Naive thymus-derived CD4-positive, alpha-beta T cell (primary cell): Measurements from ENCODE around the gene EFNA3. TPM values are rescaled to one million over a fixed set of nuclear protein-coding genes. Genes with fewer than 3 reads are reported as not detected.

Experiments
- ATAC-seq: fragments of 150-1000 bp; cut with Tn5 transposase; 2 replicates; pipeline ENCODE4 v1.10.0; 2021; ENCODE audit warnings: mild to moderate bottlenecking, moderate library complexity
- CTCF ChIA-PET: fragments of 350-600 bp; sonication (Branson Sonifier 250); formaldehyde crosslinking; loops from one replicate; lab custom pipeline; 2021; ENCODE audit warnings: antibody characterized with exemption; lab: Charles Lee
- POLR2A ChIA-PET: fragments of 350-600 bp; sonication (Branson Sonifier 250); formaldehyde crosslinking; loops from one replicate; lab custom pipeline; 2021; ENCODE audit warnings: antibody characterized with exemption, inconsistent platforms; lab: Charles Lee
- DNase-seq, 9 donors: peaks; one replicate each; pipeline versions ENCODE4 v3.0.0 to v3.0.0-alpha.2; 2020 to 2022; ENCODE audit warnings: mixed read lengths in 1 of 9
- H3K27ac ChIP-seq: one replicate; pipeline ENCODE4 v1.7.0; 2013; ENCODE audit warnings: mild to moderate bottlenecking, low read depth, low read length, moderate library complexity
- H3K27me3 ChIP-seq, 2 donors: one replicate each; pipeline ENCODE4 v1.7.0; 2013; ENCODE audit warnings: low read length in 2 of 2, mild to moderate bottlenecking in 2 of 2, moderate library complexity in 2 of 2; ENCODE audit not compliant: control insufficient read depth in 2 of 2, insufficient read depth in 2 of 2
- H3K36me3 ChIP-seq, 3 experiments: 1 replicate in 2 of 3; 2 replicates in 1 of 3; pipeline ENCODE4 v1.7.0; 2013; ENCODE audit warnings: low read length in 3 of 3, mild to moderate bottlenecking in 3 of 3, moderate library complexity in 1 of 3; ENCODE audit not compliant: insufficient read depth in 3 of 3, control insufficient read depth in 2 of 3
- H3K4me1 ChIP-seq, 2 donors: one replicate each; pipeline ENCODE4 v1.7.0; 2013; ENCODE audit warnings: low read length in 2 of 2, mild to moderate bottlenecking in 2 of 2, moderate library complexity in 1 of 2; ENCODE audit not compliant: control insufficient read depth in 2 of 2, insufficient read depth in 2 of 2
- H3K4me3 ChIP-seq: 2 replicates; pipeline ENCODE4 v1.7.0; 2013; ENCODE audit warnings: mild to moderate bottlenecking, low read length
- H3K9me3 ChIP-seq, 3 experiments: 1 replicate in 2 of 3; 2 replicates in 1 of 3; pipeline ENCODE4 v1.7.0; 2013; ENCODE audit warnings: low read length in 3 of 3; ENCODE audit not compliant: control insufficient read depth in 2 of 3
- H3K27ac Mint-ChIP-seq, 9 donors: one replicate each; pipeline ENCODE4 v1.8.0; 2020 to 2022; ENCODE audit warnings: mixed read lengths in 9 of 9, mild to moderate bottlenecking in 8 of 9, moderate library complexity in 5 of 9, inconsistent platforms in 2 of 9
- H3K27me3 Mint-ChIP-seq, 5 donors: one replicate each; pipeline ENCODE4 v1.8.0; 2021 to 2022; ENCODE audit warnings: mixed read lengths in 5 of 5, mild to moderate bottlenecking in 1 of 5
- H3K36me3 Mint-ChIP-seq, 5 donors: one replicate each; pipeline ENCODE4 v1.8.0; 2020 to 2022; ENCODE audit warnings: mixed read lengths in 5 of 5, mild to moderate bottlenecking in 3 of 5, inconsistent platforms in 1 of 5
- H3K4me1 Mint-ChIP-seq, 7 donors: one replicate each; pipeline ENCODE4 v1.8.0; 2020 to 2022; ENCODE audit warnings: mixed read lengths in 7 of 7, mild to moderate bottlenecking in 3 of 7, inconsistent platforms in 1 of 7
- H3K4me3 Mint-ChIP-seq, 10 donors: one replicate each; pipeline ENCODE4 v1.8.0; 2020 to 2022; ENCODE audit warnings: mild to moderate bottlenecking in 10 of 10, mixed read lengths in 10 of 10, moderate library complexity in 6 of 10, inconsistent platforms in 2 of 10
- H3K9me3 Mint-ChIP-seq, 11 donors: one replicate each; pipeline ENCODE4 v1.8.0; 2020 to 2022; ENCODE audit warnings: mixed read lengths in 11 of 11, mild to moderate bottlenecking in 4 of 11, inconsistent platforms in 1 of 11, moderate library complexity in 1 of 11
- intact Hi-C, 2 donors: fragments of 100-400 bp; cut with micrococcal nuclease; formaldehyde crosslinking; loops; one replicate each; pipeline ENCODE4 v1.15.1; 2023
- polyA plus RNA-seq, 2 donors: library from polyadenylated mRNA; unstranded; fragments of 300-500 nt; fragmentation: Illumina TruSeq; gene quantifications; one replicate each; pipeline ENCODE4 v1.2.3, GENCODE V29; 2021
- total RNA-seq, 6 experiments: library from RNA in 5 of 6; stranded (reverse) in 5 of 6; gene quantifications; 1 replicate in 5 of 6; 2 replicates in 1 of 6; pipeline ENCODE4 v1.2.3 and lab custom pipeline; 2021 to 2026

EFNA3 gene
- total and polyA plus RNA-seq, 7 experiments from 2014 or later: 0.42 to 4.0 (median 1.7) TPM

- Mint-ChIP-seq H3K27ac (no peak overlapping the region), H3K9me3 (no peaks in the 10 kb centered on the region), H3K4me3 (no peak overlapping the region), H3K27me3 (peaks cover 0 to 37% (median 0%) of the 10 kb centered on the region in 5 donors), H3K36me3 (no peaks in the 10 kb centered on the region), H3K4me1 (peaks cover 0 to 2% (median 0%) of the 10 kb centered on the region in 7 donors)
- intact Hi-C loops: no loop called here
- H3K27me3 ChIP-seq: no peaks in the 10 kb centered on the region
- ATAC-seq: no peak
- DNase-seq: no peak
- no peak overlapping the region for H3K4me3 ChIP-seq
- CTCF ChIA-PET: interaction anchor here (1.4 kb wide), 1 partner anchor 16 kb away, joined by 4 read pairs; no protein-coding TSS in a partner anchor
- no peak overlapping the region for H3K27ac ChIP-seq
- no peaks in the 10 kb centered on the region for H3K4me1 ChIP-seq
- POLR2A ChIA-PET: no interaction called here
- no peaks in the 10 kb centered on the region for H3K9me3 ChIP-seq
- no peaks in the 10 kb centered on the region for H3K36me3 ChIP-seq
These were observed 28.2 kb downstream of the EFNA3 start for GRCh38 chr1:155106862-155107261.

GRCh38 chr1:155107309-155108264 lies 28.9 kb downstream of the EFNA3 start:
- DNase-seq (no peak), ATAC-seq (no peak)
- CTCF ChIA-PET: interaction anchor here (1.4 kb wide), 1 partner anchor 16 kb away, joined by 4 read pairs; no protein-coding TSS in a partner anchor
- Mint-ChIP-seq H3K27ac (peak overlapping the region in 1 of 9 donors; percentile 41), H3K4me1 (peaks cover 0 to 2% (median 0%) of the 10 kb centered on the region in 7 donors), H3K27me3 (peaks cover 0 to 32% (median 0%) of the 10 kb centered on the region in 5 donors), H3K36me3 (no peaks in the 10 kb centered on the region), H3K4me3 (no peak overlapping the region), H3K9me3 (no peaks in the 10 kb centered on the region)
- Histone ChIP-seq H3K4me1 (no peaks in the 10 kb centered on the region), H3K27me3 (no peaks in the 10 kb centered on the region), H3K36me3 (no peaks in the 10 kb centered on the region), H3K9me3 (no peaks in the 10 kb centered on the region), H3K27ac (no peak overlapping the region), H3K4me3 (no peak overlapping the region)
- POLR2A ChIA-PET: interaction anchor here (0.6 kb wide), 2 partner anchors 518 to 682 kb away, joined by 3 read pairs; no protein-coding TSS in a partner anchor
- intact Hi-C loops: no loop called here

GRCh38 chr1:155108296-155108695 lies 29.7 kb downstream of the EFNA3 start:
- Mint-ChIP-seq H3K4me1 (peaks cover 0 to 2% (median 0%) of the 10 kb centered on the region in 7 donors), H3K27ac (no peak overlapping the region), H3K4me3 (no peak overlapping the region), H3K9me3 (no peaks in the 10 kb centered on the region), H3K36me3 (no peaks in the 10 kb centered on the region), H3K27me3 (peaks cover 0 to 32% (median 0%) of the 10 kb centered on the region in 5 donors)
- H3K27me3 ChIP-seq: no peaks in the 10 kb centered on the region
- no peaks in the 10 kb centered on the region for H3K4me1 ChIP-seq
- H3K9me3 ChIP-seq: no peaks in the 10 kb centered on the region
- H3K4me3 ChIP-seq: no peak overlapping the region
- ChIA-PET POLR2A (no interaction called here), CTCF (no interaction called here)
- no peaks in the 10 kb centered on the region for H3K36me3 ChIP-seq
- H3K27ac ChIP-seq: no peak overlapping the region
- DNase-seq: no peak
- no peak for ATAC-seq
- intact Hi-C loops: no loop called here

GRCh38 chr1:155110381-155110780 lies 31.7 kb downstream of the EFNA3 start:
- no peaks in the 10 kb centered on the region for H3K9me3 ChIP-seq
- Mint-ChIP-seq H3K9me3 (no peaks in the 10 kb centered on the region), H3K36me3 (no peaks in the 10 kb centered on the region), H3K27ac (no peak overlapping the region), H3K4me1 (peaks cover 0 to 2% (median 0%) of the 10 kb centered on the region in 7 donors), H3K4me3 (no peak overlapping the region), H3K27me3 (peaks cover 0 to 24% (median 0%) of the 10 kb centered on the region in 5 donors)
- ChIA-PET CTCF (no interaction called here), POLR2A (no interaction called here)
- ATAC-seq (no peak), DNase-seq (no peak)
- H3K27ac ChIP-seq: no peak overlapping the region
- no peak overlapping the region for H3K4me3 ChIP-seq
- H3K4me1 ChIP-seq: no peaks in the 10 kb centered on the region
- H3K27me3 ChIP-seq: no peaks in the 10 kb centered on the region
- intact Hi-C loops: no loop called here
- H3K36me3 ChIP-seq: no peaks in the 10 kb centered on the region

- Mint-ChIP-seq H3K27me3 (peaks cover 0 to 22% (median 0%) of the 10 kb centered on the region in 5 donors), H3K9me3 (no peaks in the 10 kb centered on the region), H3K4me3 (no peak overlapping the region), H3K36me3 (no peaks in the 10 kb centered on the region), H3K4me1 (peaks cover 0 to 2% (median 0%) of the 10 kb centered on the region in 7 donors), H3K27ac (no peak overlapping the region)
- POLR2A ChIA-PET: no interaction called here
- no peak for ATAC-seq
- no peaks in the 10 kb centered on the region for H3K36me3 ChIP-seq
- DNase-seq: no peak
- intact Hi-C loops: no loop called here
- no peaks in the 10 kb centered on the region for H3K4me1 ChIP-seq
- H3K9me3 ChIP-seq: no peaks in the 10 kb centered on the region
- H3K4me3 ChIP-seq: no peak overlapping the region
- H3K27me3 ChIP-seq: no peaks in the 10 kb centered on the region
- no peak overlapping the region for H3K27ac ChIP-seq
- CTCF ChIA-PET: no interaction called here
These were observed 32.2 kb downstream of the EFNA3 start for GRCh38 chr1:155110826-155111225.

- no peak for ATAC-seq
- intact Hi-C loops: no loop called here
- H3K36me3 ChIP-seq: no peaks in the 10 kb centered on the region
- Mint-ChIP-seq H3K27me3 (peaks cover 0 to 14% (median 0%) of the 10 kb centered on the region in 5 donors), H3K4me3 (no peak overlapping the region), H3K27ac (no peak overlapping the region), H3K36me3 (no peaks in the 10 kb centered on the region), H3K9me3 (no peaks in the 10 kb centered on the region), H3K4me1 (peaks cover 0 to 2% (median 0%) of the 10 kb centered on the region in 7 donors)
- no peak overlapping the region for H3K27ac ChIP-seq
- no peaks in the 10 kb centered on the region for H3K27me3 ChIP-seq
- CTCF ChIA-PET: no interaction called here
- no peaks in the 10 kb centered on the region for H3K4me1 ChIP-seq
- H3K4me3 ChIP-seq: no peak overlapping the region
- no peak for DNase-seq
- POLR2A ChIA-PET: no interaction called here
- no peaks in the 10 kb centered on the region for H3K9me3 ChIP-seq
These were observed 34.9 kb downstream of the EFNA3 start for GRCh38 chr1:155113450-155113980.
